Coronary artery (tissue), 2 donors: ENCODE measurements around the gene DOP1A.

Experiments
- DNase-seq: peaks from one replicate; pipeline ENCODE4 v3.0.0-alpha.2; 2017; ENCODE audit warnings: low spot score
- H3K27ac ChIP-seq, 2 donors: fragments of 200-600 bp; sonication (generic); one replicate each; pipeline ENCODE4 v1.5.1; 2016 to 2019
- H3K4me3 ChIP-seq: fragments of 200-600 bp; sonication (generic); 2 replicates; pipeline ENCODE4 v1.5.1; 2016; ENCODE audit warnings: mild to moderate bottlenecking, moderate library complexity
- TF ChIP-seq, protein P1 (sequence below): fragments of 200-600 bp; sonication (generic); IDR thresholded peaks from one replicate; pipeline ENCODE4 v1.5.1; 2019; ENCODE audit warnings: antibody characterized with exemption

DOP1A gene

DNA sequence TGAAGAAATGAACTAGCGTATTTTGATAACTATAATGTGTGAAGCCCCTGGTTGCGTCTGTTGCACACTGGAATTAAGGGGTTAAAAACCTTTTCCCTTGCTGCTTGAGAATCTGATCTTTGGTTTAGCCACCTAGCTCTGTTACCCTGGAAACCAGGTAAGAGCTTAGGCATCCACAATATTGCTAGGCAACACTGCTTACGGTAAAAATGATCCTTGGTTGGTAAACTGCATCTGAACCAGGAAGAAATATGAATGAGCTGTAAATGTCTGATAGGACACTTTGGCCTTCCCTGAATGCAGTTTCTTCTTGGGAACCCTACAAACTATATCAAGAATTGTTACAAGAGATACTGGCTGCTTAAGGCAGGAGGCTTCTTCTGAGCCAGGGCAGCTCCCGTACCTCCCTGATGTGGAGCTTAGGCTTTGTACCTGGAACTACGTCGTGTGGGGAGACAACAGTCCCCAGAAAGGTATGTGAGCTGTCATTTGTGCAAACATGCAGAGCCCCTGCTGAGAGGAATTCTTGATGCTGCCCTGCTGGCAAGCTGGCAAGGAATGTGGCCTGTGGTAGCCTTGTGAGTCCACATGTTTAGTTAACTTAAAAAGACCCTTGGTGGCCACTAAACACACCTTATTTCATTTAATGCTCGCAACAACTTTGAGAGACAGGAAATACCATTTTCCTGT lies 20.3 kb upstream of the DOP1A start:
- TF ChIP-seq, protein P1, sequence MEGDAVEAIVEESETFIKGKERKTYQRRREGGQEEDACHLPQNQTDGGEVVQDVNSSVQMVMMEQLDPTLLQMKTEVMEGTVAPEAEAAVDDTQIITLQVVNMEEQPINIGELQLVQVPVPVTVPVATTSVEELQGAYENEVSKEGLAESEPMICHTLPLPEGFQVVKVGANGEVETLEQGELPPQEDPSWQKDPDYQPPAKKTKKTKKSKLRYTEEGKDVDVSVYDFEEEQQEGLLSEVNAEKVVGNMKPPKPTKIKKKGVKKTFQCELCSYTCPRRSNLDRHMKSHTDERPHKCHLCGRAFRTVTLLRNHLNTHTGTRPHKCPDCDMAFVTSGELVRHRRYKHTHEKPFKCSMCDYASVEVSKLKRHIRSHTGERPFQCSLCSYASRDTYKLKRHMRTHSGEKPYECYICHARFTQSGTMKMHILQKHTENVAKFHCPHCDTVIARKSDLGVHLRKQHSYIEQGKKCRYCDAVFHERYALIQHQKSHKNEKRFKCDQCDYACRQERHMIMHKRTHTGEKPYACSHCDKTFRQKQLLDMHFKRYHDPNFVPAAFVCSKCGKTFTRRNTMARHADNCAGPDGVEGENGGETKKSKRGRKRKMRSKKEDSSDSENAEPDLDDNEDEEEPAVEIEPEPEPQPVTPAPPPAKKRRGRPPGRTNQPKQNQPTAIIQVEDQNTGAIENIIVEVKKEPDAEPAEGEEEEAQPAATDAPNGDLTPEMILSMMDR = no peak
- Histone ChIP-seq H3K4me3 (no peak overlapping the region), H3K27ac (no peak overlapping the region)
- DNase-seq = no peak

DNA sequence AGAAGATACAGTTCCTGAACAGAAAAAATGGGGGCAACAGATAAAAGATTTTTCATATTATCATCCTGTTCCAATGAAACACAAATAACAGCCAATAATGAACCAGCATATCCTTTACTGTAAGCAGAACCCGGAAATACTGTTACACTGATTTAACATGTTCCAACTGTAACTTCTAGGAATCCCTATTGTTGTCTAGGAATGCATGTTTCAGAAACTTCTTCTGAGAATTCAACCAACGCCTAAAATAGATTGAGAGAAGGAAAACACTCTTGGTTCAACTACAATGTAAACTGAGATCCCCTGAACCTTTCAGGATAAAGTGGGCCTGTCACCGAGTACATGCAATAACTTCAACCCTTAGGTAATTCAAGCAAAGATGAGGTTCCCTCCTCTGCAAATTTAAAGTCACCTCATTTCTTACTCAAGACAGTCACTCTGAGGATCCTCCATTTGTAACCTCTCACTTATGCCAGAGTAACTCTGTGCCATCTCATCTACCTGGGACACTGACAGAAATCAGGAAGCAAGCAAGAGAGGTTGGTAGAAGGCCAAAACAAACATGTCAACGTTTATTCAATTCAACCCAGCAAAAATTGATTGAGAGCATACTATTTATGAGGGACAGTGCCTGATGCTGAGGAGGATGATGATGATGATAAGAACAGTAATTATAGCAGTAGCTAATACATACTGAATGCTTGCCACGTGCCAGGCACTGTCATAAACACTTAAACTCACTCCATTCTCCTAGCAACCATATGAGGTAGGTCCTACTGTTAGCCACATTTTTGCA lies 15.9 kb upstream of the DOP1A start:
- TF ChIP-seq, protein P1 = no peak
- no peak overlapping the region for H3K4me3 ChIP-seq
- no peak for DNase-seq
- H3K27ac ChIP-seq = no peak overlapping the region

DNA sequence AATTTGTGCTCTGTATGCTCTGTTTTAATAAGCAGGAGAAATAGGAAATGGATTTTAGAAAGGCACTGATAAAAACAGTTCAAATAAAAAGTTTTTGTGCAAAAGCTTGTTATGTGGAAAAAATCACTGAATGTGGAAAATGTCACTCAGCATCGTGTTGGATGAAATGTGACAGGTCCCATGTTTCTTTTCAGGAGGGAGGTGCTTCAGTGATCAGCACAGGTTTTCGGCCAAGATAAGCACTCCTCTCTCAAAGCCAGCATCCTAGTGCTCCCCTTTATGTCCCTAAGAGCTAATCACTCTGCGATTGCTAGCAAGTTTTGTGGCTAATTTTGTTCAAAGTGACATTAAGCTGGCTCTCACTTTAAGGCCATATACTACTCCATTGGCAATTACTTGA lies 13.8 kb upstream of the DOP1A start:
- Histone ChIP-seq H3K4me3 (no peak overlapping the region), H3K27ac (no peak overlapping the region)
- TF ChIP-seq, protein P1 = no peak
- DNase-seq = no peak

DNA sequence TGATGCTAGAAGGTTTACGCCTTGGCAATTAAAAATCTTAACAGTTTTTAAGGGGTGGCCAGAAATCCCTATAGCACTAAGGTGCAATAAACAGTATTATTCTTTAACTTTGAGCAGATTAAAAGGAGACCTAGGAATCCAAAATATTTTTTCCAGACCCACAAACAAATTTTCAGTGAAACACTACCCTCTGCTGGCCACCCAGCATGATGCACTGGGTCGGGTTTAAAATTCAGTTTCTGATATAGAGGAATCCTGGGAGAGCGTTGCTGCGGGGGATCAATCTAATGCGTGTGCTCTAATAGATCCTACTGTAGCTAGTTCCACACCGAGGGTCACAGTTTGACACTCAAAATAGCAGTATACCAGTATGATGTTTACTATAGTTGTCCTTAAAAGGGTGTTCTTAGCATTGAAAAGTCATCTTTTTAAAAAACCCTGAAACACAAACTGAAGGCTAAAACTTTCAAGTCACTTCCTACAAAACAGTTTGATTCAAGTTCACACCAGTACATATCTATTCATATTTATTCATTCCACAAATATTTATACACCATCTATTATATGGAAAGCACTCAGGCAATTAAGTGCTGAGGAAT lies 12.0 kb upstream of the DOP1A start:
- DNase-seq = no peak
- TF ChIP-seq, protein P1 = peak; percentile 83
- Histone ChIP-seq H3K27ac (no peak overlapping the region), H3K4me3 (peak overlapping the region; percentile 46)

DNA sequence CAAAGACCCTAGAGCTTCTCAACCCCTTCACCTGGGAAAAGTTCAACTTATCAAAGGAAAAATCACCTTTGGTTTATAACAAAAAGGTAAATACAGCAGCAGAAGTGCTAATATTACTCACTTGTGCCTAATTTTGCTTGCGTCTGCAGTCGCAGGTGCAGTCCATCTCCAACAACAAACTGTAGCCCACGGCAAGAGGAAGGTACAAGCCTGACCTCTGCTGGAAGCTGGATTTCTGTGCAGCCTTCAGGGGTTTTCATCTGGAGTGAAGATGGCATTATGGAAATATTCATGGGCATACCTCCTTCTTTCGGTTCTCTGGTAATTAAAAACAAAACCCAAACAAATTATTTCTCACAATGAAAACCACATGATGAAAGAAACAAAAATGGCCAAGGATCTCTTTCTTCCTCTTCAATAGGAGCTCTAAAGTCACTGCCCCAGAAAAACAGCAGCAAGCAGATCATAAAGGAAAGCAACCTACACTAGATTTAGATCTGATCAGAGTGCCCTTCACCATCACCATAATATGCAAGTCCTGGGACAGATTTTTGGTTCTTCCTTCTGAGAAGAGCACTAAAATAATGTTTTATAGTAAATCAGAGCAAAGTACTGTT lies 9.7 kb upstream of the DOP1A start:
- DNase-seq = no peak
- TF ChIP-seq, protein P1 = no peak

DNA sequence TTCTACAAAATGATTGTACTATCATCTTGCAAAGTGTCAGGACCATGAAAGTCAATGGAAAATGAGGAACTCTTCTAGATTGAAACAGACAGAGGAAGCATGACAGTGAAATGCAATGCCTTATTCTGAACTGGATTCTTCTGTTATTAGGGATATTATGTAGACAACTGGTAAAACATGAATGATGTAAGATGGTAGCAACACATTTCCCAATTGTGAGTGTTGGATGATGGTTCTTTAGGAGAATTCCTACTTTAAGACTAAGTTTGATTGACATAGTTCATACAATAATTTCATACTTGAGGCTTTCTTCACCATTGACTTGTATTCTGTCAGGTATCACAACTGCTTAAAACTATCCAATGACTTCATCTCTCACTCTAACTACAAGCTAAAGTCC lies 6.3 kb upstream of the DOP1A start:
- TF ChIP-seq, protein P1 = no peak
- DNase-seq = no peak
- no peak overlapping the region for H3K27ac ChIP-seq
- no peak overlapping the region for H3K4me3 ChIP-seq

More for the DNA sequence above, 9.7 kb upstream of the DOP1A start:
- H3K27ac ChIP-seq = no peak overlapping the region
- H3K4me3 ChIP-seq = no peak overlapping the region
